Neural progenitor cell (in vitro differentiated cells): ENCODE data around the gene OVCA2.

Source experiments
- CTCF ChIP-seq: fragments of 200-600 bp; sonication (generic); IDR thresholded peaks from 2 replicates; pipeline ENCODE4 v1.5.1; 2017; ENCODE audit warnings: antibody characterized with exemption, mild to moderate bottlenecking
- EZH2 ChIP-seq: fragments of 200-600 bp; sonication (generic); IDR thresholded peaks from 2 replicates; pipeline ENCODE4 v1.6.1; 2017; ENCODE audit warnings: antibody characterized with exemption, mild to moderate bottlenecking, moderate library complexity

- TF ChIP-seq CTCF: no peak
- no peak for TF ChIP-seq EZH2
Observed at GRCh38 chr17:2017274-2017941, 24.4 kb upstream of the OVCA2 start.
